ENCODE measurements around the gene ZPR1.
"Not testable (repeated sequence)": the region's sequence is repeated elsewhere in the genome, so short reads cannot be mapped to it uniquely, and the experiment has no call there.

Gene ZPR1

DNA sequence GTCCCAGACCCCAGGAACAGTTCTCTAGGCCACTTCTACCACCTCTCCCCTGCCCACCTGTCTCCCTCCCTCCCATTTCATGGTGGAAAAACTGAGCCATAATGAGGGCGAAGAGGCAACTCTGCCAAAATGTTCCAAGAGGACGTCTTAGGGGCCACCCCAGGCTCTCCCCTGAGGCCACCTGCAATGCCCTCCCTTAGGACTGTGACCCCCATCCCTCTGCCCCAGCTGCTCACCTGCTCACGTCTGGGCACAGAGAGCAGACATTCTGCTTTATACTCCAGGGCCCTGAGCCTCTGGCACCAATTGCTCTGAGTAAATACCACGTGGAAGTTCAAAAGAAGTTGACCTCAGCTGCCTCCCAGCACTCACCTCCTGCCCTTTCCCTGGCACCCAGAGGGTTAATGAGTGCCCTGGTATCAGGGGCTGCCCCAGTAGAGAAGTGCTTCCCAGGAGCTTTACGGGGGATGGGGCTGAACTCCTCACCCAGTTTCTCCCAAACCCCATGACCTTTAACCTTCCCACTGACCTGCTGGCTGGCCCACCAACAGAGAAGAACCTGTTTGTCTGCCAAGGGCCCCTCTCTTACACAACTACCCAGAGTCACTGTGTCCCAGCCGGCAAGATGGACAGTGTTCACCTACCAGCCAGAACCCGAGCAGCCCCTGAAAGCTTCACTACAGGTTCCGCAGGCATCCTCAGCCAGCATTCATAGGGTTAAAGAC is 4.5 kb upstream of the ZPR1 start:
- DNase-seq (ENCODE audit: low spot score): no peak

DNA sequence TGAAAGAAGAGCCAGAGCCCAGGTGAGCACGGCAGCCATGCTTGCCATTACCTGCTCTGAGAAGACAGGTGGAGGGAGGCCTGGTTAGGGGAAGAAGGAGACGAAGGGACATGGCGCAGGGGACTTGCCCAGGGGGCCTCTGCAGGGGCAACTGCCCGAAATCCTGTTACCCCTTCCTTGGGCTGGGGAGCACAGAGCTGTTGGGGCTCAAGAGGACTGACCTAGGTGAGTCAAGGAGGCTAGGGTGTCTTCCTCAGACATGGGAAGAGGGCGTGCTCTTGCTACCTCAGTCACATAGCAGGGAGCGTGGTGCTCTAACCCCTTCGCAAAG is 4.0 kb upstream of the ZPR1 start, which contains the start of gene APOA5:
APOA5 (minus strand) TSS at position 67 of the 331 bp plus-strand sequence; CDS start at position 48, 19 bp downstream.
- no peak for DNase-seq (ENCODE audit: low spot score)

DNA sequence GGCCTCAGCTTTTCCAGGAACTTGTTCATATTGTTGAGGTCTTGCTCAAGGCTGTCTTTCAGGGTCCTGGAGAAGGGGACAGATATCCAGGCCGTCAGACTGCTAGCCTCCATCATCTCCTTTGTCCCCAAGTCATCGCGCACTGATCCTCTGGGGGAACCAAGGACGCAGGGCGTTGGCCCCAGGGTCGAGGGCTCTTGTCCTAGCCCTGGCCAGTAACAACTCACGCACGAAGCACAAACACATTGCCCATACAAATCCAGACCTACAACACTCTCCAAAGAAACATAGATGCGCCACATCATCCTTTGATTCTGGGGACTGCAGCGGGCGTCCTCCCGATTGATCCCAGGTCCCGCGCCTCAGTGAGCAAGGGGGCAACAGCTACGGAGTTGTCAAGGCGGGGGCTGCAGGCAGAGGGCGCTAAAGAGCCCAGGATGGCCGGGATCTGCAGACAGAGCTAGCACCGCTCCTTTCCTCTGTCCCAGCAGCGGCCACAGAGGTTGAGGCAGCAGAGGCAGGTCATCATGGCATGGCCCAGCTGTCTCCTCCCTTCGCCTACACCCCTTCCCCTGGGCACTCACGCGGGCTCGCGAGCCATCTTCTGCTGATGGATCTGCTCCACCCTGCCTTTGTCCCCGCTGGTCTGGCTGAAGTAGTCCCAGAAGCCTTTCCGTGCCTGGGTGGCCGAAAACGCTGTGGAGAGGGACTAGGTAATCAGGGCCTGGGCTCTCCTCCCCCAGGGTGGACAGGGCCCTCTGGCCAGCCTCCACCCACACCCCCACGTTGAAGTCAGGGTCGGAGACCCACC is 3.4 kb upstream of the ZPR1 start:
- peak; percentile 76 for DNase-seq (ENCODE audit: low spot score)

DNA sequence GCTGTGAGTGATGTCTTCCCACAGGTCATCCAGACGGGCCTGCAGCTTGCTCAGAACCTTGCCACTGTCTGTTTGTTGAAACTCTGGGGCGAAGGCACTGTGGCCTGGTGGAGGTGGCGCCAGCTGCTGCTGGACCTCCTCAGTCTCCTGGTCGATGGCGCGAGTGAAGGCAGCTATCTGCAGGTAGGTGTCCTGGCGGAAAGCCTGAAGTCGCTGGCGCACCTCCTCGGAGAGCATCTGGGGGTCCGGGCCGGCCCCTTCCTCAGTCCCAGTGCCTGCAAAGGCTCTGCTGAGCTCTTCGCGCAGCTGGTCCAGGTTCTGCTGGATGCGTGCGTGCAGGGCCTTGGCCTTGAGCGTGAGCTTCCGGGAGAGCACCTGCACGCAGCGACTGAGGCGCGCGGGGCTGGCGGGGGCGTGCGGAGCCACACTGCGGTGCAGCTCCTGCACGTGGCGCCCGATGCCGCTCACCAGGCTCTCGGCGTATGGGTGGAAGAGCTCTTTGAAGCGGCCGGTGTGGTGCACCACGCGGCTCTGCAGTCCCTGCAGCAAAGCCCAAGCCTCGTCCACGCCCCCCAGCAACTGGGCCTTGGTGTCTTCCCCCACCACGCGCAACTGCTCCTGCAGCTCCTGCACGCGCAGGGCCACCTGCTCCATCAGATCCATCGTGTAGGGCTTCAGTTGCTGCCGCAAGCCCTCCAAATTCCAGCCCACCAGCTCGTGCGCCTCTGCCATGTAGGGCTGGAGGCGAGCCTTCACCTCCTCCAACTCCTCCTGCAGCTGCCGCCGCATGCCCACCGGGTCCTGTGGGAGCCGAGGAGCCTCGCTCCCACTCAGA is 2.6 kb upstream of the ZPR1 start:
- no peak for DNase-seq (ENCODE audit: low spot score)

DNA sequence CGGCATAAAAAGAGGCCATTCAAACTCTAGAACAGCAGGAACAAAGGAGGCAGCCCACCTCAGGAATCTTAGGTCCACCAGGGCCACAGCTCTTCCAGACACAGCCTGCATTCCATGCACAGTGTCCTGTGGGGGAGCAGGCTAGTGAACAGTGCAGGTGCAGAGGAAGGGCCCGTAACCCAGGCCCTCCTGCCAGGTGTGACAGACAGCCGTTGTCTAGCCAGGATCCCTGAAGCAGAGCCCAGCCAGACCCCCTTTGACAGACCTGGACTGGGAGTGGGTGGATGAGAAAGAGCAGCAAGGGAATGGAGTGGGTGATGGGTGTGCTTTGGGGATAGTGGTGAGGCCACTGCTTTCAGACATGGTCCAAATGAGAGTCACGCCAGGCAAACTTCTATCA is 1.2 kb upstream of the ZPR1 start:
- no peak for DNase-seq (ENCODE audit: low spot score)

DNA sequence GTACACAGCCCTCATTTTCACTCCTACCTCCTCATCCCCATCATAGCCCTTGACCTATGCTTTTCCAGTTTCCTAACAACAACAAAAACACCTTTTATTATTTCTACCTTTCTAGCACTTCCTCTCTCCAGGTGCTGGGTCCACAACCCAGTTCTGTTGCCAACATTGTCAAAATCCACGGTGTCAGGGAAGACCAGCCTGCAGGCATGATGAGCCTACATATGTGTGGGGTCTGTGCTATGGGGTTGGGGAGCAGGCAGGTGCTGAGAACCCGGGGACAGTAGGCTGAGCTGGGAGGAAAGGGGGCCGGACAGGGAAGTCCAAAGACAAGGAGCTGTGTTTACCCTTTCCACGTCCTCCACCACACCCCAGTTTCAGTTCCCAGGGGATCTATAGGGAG is 711 bp upstream of the ZPR1 start:
- DNase-seq (ENCODE audit: low spot score): no peak

DNA sequence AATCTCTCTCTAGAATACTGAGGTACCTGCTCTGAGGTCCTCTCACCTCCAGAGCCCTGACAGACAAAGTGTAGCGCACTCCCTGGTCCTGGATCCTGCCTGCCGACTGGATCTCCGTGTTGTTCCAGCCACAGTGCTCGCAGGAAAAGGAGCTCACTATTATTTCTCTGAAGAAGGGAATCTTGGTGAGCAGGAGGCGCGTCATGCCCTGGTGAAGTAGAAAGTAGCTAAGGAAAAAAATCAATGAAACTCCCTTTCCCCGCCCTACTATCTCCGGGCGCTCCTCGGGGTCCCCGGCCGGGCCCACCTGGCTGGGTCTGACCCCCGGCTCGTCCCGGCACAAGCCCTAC is 412 bp downstream of the ZPR1 start:
- no peak for DNase-seq (ENCODE audit: low spot score)

DNA sequence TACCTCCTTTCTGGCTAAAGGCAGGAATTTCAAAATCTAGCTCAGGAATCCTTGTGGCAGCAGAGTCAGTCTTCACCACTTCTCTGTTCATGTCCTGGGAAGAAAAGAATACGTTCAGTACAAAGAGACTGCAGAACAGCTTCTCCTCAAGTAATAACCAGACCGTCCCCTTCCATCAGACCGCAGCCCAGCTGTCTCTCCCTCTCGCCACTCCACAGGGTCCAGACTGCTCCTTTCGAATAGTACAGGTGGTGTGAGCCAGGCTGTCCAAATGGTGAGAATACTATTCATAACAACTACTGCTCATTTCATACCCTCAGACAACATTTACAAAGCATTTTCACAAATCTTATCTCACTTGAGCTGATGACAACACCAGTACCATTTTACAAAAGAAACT is 857 bp downstream of the ZPR1 start:
- DNase-seq (ENCODE audit: low spot score): no peak

DNA sequence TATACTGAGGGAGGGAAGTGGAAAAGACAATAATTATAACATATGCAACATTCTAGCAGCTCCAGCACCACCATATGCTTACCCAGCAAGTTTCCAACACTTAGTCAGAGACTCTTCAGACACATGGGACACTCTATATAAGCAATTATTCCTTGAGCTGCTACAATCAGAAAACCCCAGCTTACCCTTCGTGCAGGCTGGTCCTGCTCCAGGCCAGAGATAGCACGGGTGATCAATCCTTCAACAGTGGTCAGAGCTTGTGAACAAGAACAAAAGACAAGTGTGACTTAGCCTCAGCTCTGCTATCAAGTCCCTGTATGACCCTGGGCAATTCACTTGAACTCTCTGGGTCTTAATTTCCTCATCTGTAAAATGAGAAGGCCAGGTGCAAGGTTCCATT is 1.5 kb downstream of the ZPR1 start:
- no peak for DNase-seq (ENCODE audit: low spot score)

DNA sequence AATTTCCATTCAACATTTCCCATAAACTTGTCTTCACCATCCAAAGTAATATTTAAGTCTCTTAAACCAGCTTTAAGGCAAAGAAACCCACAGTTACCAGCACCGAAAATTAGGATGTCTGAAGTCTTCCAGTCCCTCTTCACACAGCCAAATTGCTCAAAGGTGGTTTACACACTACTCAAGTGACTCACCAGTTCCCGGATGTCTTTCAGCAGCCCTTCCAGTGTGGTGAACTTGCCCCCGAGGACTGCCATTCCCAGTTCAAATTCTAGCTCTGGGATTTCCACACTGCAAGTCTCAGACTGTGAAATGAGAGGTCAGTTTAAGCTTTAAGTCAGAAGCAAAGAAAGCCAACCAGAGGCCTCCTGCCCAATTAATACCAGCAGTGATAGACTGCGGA is 5.1 kb downstream of the ZPR1 start:
- peak; percentile 12 for DNase-seq (ENCODE audit: low spot score)

DNA sequence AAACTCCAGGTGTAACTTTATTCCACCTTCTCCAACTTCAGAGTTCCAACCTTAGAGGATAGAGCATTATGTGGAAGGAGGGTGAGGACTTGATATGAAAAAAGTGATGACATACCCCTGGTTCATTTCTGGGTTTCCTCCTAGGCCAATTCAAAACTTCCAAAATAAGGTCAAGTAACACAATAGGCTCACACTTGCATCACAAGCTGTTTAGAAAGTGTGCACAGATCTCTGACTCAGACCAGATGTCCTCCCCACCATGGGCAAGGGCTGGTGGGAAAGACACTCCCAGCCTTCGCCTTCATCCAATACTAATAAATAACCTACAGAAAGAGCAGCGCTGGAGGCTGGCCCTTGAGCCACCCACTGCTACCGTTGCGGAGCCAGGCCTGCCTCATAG is 9.3 kb downstream of the ZPR1 start:
- no peak for DNase-seq (ENCODE audit: low spot score)

DNA sequence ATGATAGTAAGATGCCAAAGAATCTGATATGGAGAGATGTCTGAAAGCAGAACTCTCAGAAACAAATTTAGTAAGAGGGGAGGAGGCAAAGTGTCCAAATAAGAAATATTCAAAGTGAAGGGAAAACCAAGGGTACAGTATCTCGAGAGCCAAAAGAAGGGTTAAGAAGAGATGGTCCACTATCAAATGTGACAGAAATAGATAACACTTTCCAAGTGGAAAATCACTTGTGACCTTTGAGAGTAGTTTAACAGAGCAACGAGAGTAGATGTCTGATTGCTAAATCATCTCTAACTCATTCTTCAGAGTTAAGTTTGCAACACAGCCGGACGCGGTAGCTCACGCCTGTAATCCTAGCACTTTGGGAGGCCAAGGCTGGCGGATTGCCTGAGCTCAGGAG is 10.8 kb downstream of the ZPR1 start:
- DNase-seq (ENCODE audit: low spot score): no peak

DNA sequence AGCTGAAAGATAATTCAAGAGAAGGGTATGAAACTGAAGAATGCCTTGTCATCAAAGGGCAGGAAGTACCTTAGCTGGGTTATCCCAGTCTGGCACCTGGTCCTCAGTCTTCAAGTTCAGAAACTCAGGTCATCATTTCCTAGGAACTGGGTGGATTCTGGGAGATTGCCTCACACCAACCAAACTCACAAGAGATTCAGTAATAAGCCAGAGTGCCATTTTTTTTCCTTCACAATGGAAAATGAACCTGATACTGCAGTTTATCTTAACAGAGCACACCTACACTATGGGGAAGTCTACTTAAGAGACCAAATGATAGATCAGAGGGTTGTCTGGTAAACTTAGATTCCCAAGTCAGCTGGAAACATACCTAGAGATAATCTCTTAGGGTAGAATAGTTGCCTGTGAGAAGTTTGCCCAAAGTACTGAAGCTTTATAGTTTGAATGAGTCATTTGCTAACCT is 11.3 kb downstream of the ZPR1 start:
- DNase-seq (ENCODE audit: low spot score): no peak

DNA sequence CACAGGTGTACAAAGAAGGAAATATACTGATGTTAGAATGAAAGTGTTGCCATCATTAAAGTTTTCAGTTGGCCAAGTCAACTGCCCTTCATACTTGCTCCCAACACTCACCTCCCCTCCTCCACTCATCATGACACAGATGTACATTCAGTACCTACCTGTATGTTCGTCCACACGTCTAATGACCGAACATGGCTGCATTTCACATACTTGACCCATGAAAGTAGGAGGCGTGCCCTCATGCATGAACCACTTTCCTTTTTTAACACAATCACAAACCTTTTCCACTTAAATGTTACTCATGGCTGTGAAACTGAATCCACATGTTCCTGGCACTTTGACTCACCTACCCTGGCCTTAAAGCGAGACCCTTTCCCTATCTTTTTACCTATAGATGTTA is 11.8 kb downstream of the ZPR1 start:
- DNase-seq (ENCODE audit: low spot score): no peak

DNA sequence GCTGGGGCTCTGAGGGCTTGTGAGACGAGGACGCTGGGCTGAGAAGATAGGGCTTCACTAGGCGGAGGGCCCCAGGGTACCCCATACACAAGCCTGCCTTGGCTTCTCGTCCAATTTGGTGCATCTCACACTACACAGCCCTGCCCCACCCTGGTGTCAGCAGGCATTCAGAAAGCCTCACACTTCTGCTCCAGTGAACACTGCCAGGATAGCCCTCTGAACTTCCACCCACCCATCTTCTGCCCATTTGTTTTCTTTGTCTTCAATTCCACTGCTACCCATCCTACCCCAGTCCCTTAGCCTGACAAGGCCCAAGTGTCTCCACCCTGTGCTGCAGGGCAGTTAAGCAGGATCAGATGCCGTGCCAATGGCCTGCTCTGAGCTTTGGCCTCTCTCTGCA is 13.2 kb downstream of the ZPR1 start:
- DNase-seq (ENCODE audit: low spot score): no peak

DNA sequence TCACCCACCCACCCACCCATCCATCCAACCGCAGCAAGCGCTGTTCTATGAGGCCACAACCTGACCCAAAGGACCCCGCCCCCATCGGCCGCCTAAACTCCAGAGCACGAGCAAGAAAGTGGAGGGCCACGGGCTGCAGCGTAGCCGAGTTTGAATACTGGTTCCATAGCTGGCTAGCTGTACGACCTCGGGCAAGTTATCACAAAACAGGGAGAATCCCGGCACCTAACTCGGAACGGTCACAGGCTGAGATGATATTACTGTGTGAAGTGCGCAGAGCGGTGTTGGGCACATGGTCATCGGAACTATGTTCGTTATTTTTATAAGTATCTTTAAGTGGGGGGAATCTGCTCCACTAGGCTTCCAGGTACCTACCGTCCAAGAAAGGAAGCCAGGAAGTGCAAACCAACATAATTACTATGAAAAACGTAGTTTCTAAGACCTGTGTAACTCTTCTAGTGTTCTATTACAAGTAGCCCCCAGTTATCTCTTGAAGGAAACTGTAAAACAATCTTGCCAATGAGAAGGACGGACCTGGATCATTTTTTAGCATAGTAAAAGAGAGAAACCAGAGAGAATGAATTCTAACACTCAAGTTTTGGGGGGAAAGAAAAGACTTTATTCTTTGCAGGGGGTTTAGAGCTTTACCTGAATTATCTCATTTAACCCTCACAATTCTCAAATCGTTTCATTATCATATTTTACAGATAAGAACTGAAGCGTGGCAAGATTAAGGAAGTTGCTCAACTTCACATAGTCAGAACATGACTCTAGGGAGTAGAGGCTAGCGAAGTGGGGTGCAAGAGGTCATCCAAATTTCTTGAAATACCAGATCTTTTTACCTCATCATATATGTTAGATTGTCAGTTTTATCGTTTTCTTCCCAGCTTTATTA is 14.4 kb downstream of the ZPR1 start:
- DNase-seq (ENCODE audit: low spot score): no peak

DNA sequence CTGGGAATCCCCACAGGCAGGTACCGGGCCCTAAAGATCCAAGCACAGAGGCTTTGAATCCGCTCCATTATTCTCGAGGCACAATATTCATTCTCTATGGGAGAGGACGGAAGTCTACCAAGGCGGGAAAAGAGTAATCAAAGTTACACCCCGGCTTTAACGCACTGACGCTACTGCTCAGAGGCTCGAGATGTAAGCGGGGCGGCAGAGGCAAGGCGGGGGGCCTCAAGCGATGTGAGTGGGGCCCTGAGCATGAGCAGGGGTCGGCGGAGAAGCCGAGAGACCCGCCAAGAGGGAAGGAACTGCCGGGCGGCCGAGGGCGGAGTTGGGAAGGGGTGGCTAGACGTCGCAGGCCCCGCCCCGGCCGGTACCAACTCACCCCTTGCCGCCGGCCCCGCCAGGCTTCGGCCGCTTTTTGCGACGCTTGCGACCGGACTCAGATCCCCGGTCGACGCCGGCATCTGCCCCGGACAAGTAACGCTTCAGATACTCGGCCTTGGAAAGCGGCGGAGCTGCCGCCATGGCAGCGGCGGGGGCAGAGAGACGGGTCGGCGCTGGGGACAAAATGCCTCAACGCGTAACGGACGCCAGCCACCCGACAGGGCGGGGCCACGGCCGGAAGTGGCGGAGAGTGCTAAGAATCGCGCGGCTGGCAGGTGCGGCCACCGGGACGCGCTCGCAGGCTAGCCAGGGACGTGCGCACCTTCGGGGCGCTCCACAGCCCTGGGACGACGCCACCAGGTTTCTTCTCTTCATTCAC is 15.2 kb downstream of the ZPR1 start, which contains the start of gene BUD13:
BUD13 (minus strand) TSS at position 545 of the 760 bp plus-strand sequence; CDS start at position 522, 23 bp downstream.
- DNase-seq (ENCODE audit: low spot score): peak; percentile 96

DNA sequence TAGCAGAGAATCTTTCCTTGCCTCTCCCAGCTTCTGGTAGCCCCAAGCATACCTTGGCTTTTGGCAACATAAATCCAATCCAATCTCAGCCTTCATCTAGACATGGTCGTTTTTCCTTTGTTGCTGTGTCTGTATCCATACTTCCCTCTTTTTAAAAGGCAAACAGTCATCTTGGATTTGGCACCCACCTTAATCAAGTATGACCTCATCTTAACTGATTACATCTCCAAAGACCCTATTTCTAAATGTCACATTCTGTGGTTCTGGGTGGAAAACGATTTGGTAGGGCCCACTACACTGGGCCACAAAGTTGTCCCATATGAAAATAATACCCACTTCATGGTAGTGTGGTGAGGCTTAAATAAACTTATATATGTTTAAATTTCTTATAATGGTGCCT is 15.9 kb downstream of the ZPR1 start:
- no peak for DNase-seq (ENCODE audit: low spot score)

DNA sequence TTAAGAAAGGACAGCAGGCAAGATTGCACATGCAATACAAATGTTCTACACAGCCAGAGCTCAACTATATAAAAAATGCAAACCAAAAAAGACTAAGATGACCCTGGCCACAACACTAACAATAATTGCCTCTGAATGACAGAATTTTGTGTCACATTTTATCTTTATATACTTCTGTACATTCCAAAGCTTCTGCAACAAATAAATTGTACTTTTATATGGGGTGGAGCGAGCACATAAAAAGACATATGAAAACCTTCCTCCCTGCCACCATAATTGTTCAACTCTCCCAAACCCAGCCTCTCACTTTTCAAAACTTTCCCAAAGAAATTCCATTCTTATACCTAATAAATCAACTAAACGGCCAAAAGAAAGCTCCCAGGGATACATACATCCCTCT is 25.7 kb downstream of the ZPR1 start:
- DNase-seq (ENCODE audit: low spot score): no peak

DNA sequence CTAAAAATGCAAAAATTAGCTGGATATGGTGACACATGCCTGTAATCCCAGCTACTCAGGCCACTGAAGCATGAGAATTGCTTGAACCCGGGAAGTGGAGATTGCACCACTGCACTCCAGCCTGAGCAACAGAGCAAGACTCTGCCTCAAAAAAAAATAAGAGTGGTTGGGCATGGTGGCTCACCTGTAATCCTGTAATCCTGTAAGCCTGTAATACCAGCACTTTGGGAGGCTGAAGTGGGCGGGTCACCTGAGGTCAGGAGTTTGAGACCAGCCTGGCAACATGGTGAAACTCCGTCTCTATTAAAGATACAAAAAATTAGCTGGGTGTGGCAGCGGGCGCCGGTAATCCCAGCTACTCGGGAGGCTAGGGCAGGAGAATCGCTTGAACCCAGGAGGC is 31.8 kb downstream of the ZPR1 start:
- not testable (repeated sequence) for DNase-seq (ENCODE audit: low spot score)
